HepG2 (cell line): Measurements from ENCODE around the gene NABP2. TPM values are rescaled to one million over a fixed set of nuclear protein-coding genes. Genes with fewer than 3 reads are reported as not detected.

Experiments
- ARNTL ChIP-seq: sonication (generic); formaldehyde crosslinking; IDR thresholded peaks from 2 replicates; pipeline ENCODE4 v1.4.0; 2020; ENCODE audit warnings: mild to moderate bottlenecking, missing genetic modification reagents
- BCL6 ChIP-seq: IDR thresholded peaks from 2 replicates; pipeline ENCODE4 v1.6.1; 2016; ENCODE audit warnings: missing genetic modification reagents, missing compliant biosample characterization
- HMG20B ChIP-seq: conservative IDR thresholded peaks from 2 replicates; pipeline ENCODE4 v1.6.1; 2016; ENCODE audit warnings: missing genetic modification reagents, missing compliant biosample characterization
- MTA3 ChIP-seq: sonication (generic); formaldehyde crosslinking; IDR thresholded peaks from 2 replicates; pipeline ENCODE4 v1.4.0; 2020; ENCODE audit warnings: missing genetic modification reagents
- RNF219 ChIP-seq: sonication (generic); formaldehyde crosslinking; IDR thresholded peaks from 2 replicates; pipeline ENCODE4 v1.5.0; 2020; ENCODE audit warnings: mild to moderate bottlenecking, missing genetic modification reagents
- SMC3 ChIP-seq: IDR thresholded peaks from 2 replicates; pipeline ENCODE4 v1.6.1; 2011; ENCODE audit warnings: low read length, improper control_type of control experiment
- TEAD3 ChIP-seq: optimal IDR thresholded peaks from 2 replicates; pipeline ENCODE3; 2016; ENCODE audit warnings: borderline replicate concordance
- TOPORS ChIP-seq: sonication (generic); formaldehyde crosslinking; IDR thresholded peaks from 2 replicates; pipeline ENCODE4 v1.8.0; 2023; ENCODE audit warnings: mild to moderate bottlenecking, missing genetic modification reagents
- ZKSCAN8 ChIP-seq: IDR thresholded peaks from 2 replicates; pipeline ENCODE4 v1.6.1; 2016; ENCODE audit warnings: borderline replicate concordance, missing genetic modification reagents, missing compliant biosample characterization
- ZNF180 ChIP-seq: sonication (generic); formaldehyde crosslinking; IDR thresholded peaks from 2 replicates; pipeline ENCODE4 v1.4.0; 2020; ENCODE audit warnings: low read depth, missing genetic modification reagents, borderline replicate concordance
- ZNF253 ChIP-seq: sonication (generic); formaldehyde crosslinking; IDR thresholded peaks from 2 replicates; pipeline ENCODE4 v1.8.0; 2022; ENCODE audit warnings: mild to moderate bottlenecking, missing genetic modification reagents, borderline replicate concordance
- ZNF407 ChIP-seq: sonication (generic); formaldehyde crosslinking; IDR thresholded peaks from one replicate; pipeline ENCODE4 v1.5.1; 2020; ENCODE audit warnings: mild to moderate bottlenecking, missing genetic modification reagents; ENCODE audit errors: not compliant biosample characterization
- ZNF646 ChIP-seq: sonication (generic); formaldehyde crosslinking; IDR thresholded peaks from 2 replicates; pipeline ENCODE4 v1.9.0; 2021; ENCODE audit warnings: mild to moderate bottlenecking, missing genetic modification reagents
- polyA plus RNA-seq, 8 experiments: library from polyadenylated mRNA; depleted of rRNA in 3 of 8; stranded (reverse) in 7 of 8; unstranded in 1 of 8; fragments of >200 nt; fragmentation: Illumina TruSeq in 4 of 8; extraction: Trizol in 4 of 8; gene quantifications; 2 replicates each; pipeline versions ENCODE4 v1.2.1 to v1.2.3, GENCODE V29; 2011 to 2016; ENCODE audit warnings: low read depth in 4 of 8, missing spikeins in 1 of 8, mixed read lengths in 1 of 8; ENCODE audit not compliant: insufficient read depth in 1 of 8
- total RNA-seq, 5 experiments: library from RNA; depleted of rRNA; stranded (reverse); fragments of >200 nt; fragmentation: Illumina TruSeq; extraction: Trizol; gene quantifications; 2 replicates each; pipeline ENCODE4 v1.2.3, GENCODE V29; 2016; ENCODE audit warnings: low read depth in 1 of 5

The NABP2 gene
- total and polyA plus RNA-seq, 2 of the 13 experiments (the other 11 are each of a cell fraction or from before 2014, with no cell fraction given): 33.2 to 35.5 TPM

GRCh38 chr12:56229916-56230431, 5.8 kb downstream of the NABP2 start, which contains the start of gene SLC39A5 (continued):
- TF ChIP-seq RNF219 (no peak), ZNF253 (CRISPR knock-in tag) (no peak), MTA3 (no peak), ZKSCAN8 (CRISPR knock-in tag) (no peak), ZNF180 (CRISPR knock-in tag) (no peak), TEAD3 (CRISPR knock-in tag) (no peak), SMC3 (no peak), ARNTL (CRISPR knock-in tag) (no peak), TOPORS (no peak), ZNF407 (CRISPR knock-in tag) (no peak), ZNF646 (CRISPR knock-in tag) (no peak), BCL6 (CRISPR knock-in tag) (no peak), HMG20B (CRISPR knock-in tag) (no peak)
